Mesothelial cell of epicardium (in vitro differentiated cells): Measurements from ENCODE around the gene TFF2. TPM values are rescaled to one million over a fixed set of nuclear protein-coding genes. Genes with fewer than 3 reads are reported as not detected.

Source experiments
- DNase-seq, 2 experiments: peaks; one replicate each; pipeline ENCODE4 v3.0.0; 2021; ENCODE audit warnings: low spot score in 2 of 2; ENCODE audit not compliant: unreplicated experiment in 2 of 2
- H3K27ac Mint-ChIP-seq: 2 replicates; pipeline ENCODE4 v1.8.0; 2021; ENCODE audit warnings: mixed read lengths
- H3K27me3 Mint-ChIP-seq: 2 replicates; pipeline ENCODE4 v1.8.0; 2021; ENCODE audit warnings: low read depth, mixed read lengths
- H3K36me3 Mint-ChIP-seq: 2 replicates; pipeline ENCODE4 v1.8.0; 2021; ENCODE audit warnings: mixed read lengths
- H3K4me1 Mint-ChIP-seq: 2 replicates; pipeline ENCODE4 v1.8.0; 2021; ENCODE audit warnings: mixed read lengths
- H3K4me3 Mint-ChIP-seq: 2 replicates; pipeline ENCODE4 v1.8.0; 2021; ENCODE audit warnings: mild to moderate bottlenecking, moderate library complexity, mixed read lengths
- H3K9me3 Mint-ChIP-seq: 2 replicates; pipeline ENCODE4 v1.8.0; 2021; ENCODE audit warnings: mixed read lengths
- total RNA-seq: library from RNA; stranded (reverse); gene quantifications from 3 replicates; pipeline ENCODE4 v1.2.1, GENCODE V29; 2021
- TF ChIP-seq, protein P1 (sequence below): fragments of 200-600 bp; sonication (generic); IDR thresholded peaks from one replicate; pipeline ENCODE4 v1.5.0; 2021; ENCODE audit warnings: antibody characterized with exemption; ENCODE audit not compliant: unreplicated experiment

TFF2 gene
- total RNA-seq, 1 donor from 2014 or later: not detected

GRCh38 chr21:42383331-42383730 lies 32.5 kb upstream of the TFF2 start:
- Mint-ChIP-seq H3K4me3 (no peak overlapping the region), H3K4me1 (peaks cover 4% of the 10 kb centered on the region), H3K36me3 (no peaks in the 10 kb centered on the region), H3K27me3 (peaks cover 21% of the 10 kb centered on the region), H3K27ac (no peak overlapping the region), H3K9me3 (peaks cover 10% of the 10 kb centered on the region)
- TF ChIP-seq, protein P1, sequence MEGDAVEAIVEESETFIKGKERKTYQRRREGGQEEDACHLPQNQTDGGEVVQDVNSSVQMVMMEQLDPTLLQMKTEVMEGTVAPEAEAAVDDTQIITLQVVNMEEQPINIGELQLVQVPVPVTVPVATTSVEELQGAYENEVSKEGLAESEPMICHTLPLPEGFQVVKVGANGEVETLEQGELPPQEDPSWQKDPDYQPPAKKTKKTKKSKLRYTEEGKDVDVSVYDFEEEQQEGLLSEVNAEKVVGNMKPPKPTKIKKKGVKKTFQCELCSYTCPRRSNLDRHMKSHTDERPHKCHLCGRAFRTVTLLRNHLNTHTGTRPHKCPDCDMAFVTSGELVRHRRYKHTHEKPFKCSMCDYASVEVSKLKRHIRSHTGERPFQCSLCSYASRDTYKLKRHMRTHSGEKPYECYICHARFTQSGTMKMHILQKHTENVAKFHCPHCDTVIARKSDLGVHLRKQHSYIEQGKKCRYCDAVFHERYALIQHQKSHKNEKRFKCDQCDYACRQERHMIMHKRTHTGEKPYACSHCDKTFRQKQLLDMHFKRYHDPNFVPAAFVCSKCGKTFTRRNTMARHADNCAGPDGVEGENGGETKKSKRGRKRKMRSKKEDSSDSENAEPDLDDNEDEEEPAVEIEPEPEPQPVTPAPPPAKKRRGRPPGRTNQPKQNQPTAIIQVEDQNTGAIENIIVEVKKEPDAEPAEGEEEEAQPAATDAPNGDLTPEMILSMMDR: no peak
- DNase-seq: no peak

DNA sequence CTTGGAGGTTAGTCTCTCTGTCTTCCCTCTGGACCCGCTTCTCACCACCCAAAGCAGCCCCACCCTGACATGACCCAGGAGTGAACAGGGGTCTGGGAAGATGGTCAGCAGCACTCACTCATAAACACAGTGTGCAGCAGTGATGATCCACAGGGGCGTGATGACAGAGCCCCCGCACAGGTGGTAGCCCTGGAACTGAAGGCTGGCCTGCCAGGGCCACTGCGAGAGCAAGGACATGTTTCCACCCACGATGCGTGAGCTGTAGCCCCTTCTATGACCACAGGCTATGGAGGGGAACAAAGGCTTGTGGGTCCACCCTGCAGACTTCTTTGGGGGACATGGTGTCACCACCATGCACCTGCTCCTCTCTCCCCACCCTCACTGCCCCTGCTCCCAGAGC lies 32.1 kb upstream of the TFF2 start:
- peaks cover 21% of the 10 kb centered on the region for H3K27me3 Mint-ChIP-seq
- TF ChIP-seq, protein P1: no peak
- DNase-seq: no peak
- H3K4me1 Mint-ChIP-seq: peaks cover 4% of the 10 kb centered on the region
- no peak overlapping the region for H3K27ac Mint-ChIP-seq
- no peak overlapping the region for H3K4me3 Mint-ChIP-seq
- peaks cover 10% of the 10 kb centered on the region for H3K9me3 Mint-ChIP-seq
- no peaks in the 10 kb centered on the region for H3K36me3 Mint-ChIP-seq

DNA sequence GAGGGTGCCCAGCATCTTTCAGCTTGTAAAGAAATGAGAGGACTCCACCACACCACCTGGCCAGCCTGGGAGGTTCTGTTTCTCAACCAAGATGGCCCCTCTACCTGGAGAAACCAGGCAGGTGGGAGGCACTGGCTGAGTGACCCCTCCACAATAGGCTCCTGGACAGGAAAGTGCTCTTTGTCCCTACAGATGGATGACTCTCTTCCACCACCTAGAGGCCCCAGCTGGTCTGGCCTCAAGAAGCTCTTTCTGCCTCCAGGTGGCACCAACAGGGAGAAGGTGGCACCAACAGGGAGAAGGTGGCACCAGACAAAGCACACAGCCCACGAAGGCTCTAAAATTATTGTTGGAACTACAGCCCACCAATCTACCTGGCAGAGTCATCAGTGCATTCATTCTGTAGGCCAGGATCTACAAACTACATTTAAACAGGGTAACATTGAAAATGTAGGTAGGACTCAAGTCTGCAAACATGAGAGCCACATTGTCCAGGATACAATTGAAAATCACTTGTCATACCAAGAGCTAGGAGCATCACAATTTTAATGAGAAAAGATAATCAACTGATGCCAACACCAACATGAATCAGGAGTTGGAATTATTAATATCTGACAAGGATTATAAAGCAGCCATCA lies 30.7 kb upstream of the TFF2 start:
- Mint-ChIP-seq H3K27me3 (peaks cover 33% of the 10 kb centered on the region), H3K27ac (no peak overlapping the region), H3K9me3 (peaks cover 10% of the 10 kb centered on the region), H3K36me3 (no peaks in the 10 kb centered on the region), H3K4me1 (no peaks in the 10 kb centered on the region), H3K4me3 (no peak overlapping the region)
- DNase-seq: no peak
- TF ChIP-seq, protein P1: no peak

- Mint-ChIP-seq H3K4me1 (no peaks in the 10 kb centered on the region), H3K27me3 (peaks cover 43% of the 10 kb centered on the region), H3K36me3 (no peaks in the 10 kb centered on the region), H3K9me3 (peaks cover 10% of the 10 kb centered on the region), H3K27ac (no peak overlapping the region), H3K4me3 (no peak overlapping the region)
- DNase-seq: no peak
- TF ChIP-seq, protein P1: no peak
Observed at GRCh38 chr21:42379426-42380215, 28.8 kb upstream of the TFF2 start.

- Mint-ChIP-seq H3K27ac (no peak overlapping the region), H3K4me3 (no peak overlapping the region), H3K4me1 (no peaks in the 10 kb centered on the region), H3K36me3 (no peaks in the 10 kb centered on the region), H3K9me3 (peaks cover 10% of the 10 kb centered on the region), H3K27me3 (peaks cover 43% of the 10 kb centered on the region)
- TF ChIP-seq, protein P1: no peak
- DNase-seq: no peak
Observed at GRCh38 chr21:42378418-42378817, 27.6 kb upstream of the TFF2 start.
